Choroid plexus epithelial cell (primary cell): ENCODE measurements around the gene NUDT21.

Experiments
- DNase-seq: peaks from one replicate; pipeline ENCODE4 v3.0.0-alpha.2; 2010; ENCODE audit warnings: low read depth
- H3K4me3 ChIP-seq: 2 replicates; pipeline ENCODE4 v1.5.1; 2011; ENCODE audit warnings: low read depth, mild to moderate bottlenecking, control low read depth, low read length, moderate library complexity
- TF ChIP-seq, protein P1 (sequence below): conservative IDR thresholded peaks from 2 replicates; pipeline ENCODE4 v1.5.1; 2011; ENCODE audit warnings: low read depth, mild to moderate bottlenecking, control low read depth, inconsistent platforms, low read length, moderate library complexity

NUDT21 gene

DNA sequence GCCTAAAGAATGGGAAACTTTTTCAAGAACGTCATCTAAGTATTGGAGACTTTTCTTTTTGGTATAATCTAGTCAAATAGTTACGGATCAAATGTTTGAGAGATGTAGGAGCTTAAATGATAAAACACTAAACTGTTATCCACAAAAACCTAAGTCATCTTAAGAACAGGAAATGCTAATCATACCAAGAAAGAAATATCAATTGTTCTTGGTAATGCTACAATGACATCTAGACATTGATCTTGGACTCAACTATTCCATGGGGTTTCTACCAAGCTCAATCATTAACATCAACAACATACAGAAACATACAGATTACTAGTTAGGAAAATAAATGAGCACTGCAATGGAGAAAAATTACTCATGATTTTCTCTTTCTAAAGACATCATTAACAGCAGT lies 3.8 kb downstream of the NUDT21 start:
- TF ChIP-seq, protein P1, sequence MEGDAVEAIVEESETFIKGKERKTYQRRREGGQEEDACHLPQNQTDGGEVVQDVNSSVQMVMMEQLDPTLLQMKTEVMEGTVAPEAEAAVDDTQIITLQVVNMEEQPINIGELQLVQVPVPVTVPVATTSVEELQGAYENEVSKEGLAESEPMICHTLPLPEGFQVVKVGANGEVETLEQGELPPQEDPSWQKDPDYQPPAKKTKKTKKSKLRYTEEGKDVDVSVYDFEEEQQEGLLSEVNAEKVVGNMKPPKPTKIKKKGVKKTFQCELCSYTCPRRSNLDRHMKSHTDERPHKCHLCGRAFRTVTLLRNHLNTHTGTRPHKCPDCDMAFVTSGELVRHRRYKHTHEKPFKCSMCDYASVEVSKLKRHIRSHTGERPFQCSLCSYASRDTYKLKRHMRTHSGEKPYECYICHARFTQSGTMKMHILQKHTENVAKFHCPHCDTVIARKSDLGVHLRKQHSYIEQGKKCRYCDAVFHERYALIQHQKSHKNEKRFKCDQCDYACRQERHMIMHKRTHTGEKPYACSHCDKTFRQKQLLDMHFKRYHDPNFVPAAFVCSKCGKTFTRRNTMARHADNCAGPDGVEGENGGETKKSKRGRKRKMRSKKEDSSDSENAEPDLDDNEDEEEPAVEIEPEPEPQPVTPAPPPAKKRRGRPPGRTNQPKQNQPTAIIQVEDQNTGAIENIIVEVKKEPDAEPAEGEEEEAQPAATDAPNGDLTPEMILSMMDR = no peak
- no peak for DNase-seq
- no peak overlapping the region for H3K4me3 ChIP-seq

DNA sequence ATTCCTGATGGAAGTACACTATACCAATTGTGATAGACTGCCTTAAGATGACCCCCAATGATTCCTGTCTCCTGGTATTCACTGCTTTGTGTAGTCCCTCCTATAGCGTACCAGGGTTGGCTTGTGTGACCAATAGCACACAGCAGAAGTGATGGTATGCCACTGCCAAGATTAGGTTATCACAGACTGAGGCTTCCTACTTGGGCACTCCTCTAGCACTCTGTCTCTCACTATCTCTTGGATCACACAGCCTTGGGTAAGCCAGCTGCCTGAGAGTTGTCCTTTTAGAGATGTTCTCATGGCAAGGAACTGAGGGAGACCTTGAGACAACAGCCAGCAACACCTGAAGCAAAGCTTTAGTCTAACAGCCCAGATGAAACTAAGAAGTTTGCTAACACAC lies 13.1 kb downstream of the NUDT21 start:
- DNase-seq = no peak
- H3K4me3 ChIP-seq = no peak overlapping the region
- TF ChIP-seq, protein P1 = no peak

DNA sequence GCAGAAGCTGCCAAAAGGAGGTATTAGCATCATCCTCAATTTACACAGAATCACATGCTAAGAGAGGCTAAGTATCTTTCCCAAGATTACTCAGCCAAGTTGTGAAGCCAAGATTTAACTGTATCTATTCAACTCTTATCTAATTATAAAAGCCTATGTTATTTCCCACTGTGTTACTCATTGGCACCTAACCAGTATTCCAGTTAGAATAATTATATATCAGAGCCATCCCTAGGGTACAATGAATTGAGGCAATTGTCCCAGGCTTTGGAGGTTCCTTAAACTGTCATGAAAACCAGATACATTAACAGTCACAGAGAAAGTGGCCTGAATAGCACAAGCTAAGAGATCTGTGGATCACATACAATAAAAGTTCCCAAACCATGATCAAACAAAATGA lies 14.9 kb downstream of the NUDT21 start:
- DNase-seq = no peak
- H3K4me3 ChIP-seq = no peak overlapping the region
- TF ChIP-seq, protein P1 = no peak

DNA sequence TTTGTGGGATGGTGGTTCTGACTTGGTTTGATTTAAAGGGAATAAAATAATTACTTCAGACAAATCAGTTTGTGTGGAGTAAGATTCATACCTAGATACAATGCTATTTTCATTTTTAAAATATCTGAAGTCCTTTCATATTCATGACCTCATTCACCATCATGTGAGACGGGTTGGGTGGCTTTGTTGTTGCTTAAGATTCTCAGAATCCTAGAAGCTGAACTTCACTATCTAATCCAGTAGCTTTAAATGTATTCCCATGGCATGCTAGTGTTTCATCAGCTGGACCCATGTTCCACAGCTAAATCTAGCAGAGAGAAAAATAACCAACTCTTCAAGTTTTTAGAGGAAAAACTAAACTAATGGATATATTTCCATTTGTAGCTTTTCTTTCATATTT lies 23.0 kb downstream of the NUDT21 start:
- H3K4me3 ChIP-seq = no peak overlapping the region
- peak; percentile 58 for DNase-seq
- TF ChIP-seq, protein P1 = no peak

DNA sequence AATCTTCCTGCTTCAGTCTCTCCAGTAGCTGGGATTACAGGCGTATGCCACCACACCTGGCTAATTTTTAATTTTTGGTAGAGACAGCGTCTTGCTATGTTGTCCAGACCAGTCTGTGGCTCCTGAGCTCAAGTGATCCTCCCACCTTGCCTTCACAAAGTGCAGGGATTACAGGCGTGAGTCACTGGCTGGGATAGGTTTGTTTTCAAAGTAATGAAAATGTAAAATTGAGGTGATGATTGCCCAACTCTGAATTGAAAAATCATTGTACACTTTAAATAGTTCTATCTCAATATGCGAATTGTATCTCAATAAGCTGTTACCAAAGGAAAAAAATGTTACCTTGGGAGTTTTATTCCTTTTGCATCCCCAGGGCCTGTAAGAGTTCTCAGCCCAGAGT lies 24.5 kb downstream of the NUDT21 start:
- TF ChIP-seq, protein P1 = no peak

DNA sequence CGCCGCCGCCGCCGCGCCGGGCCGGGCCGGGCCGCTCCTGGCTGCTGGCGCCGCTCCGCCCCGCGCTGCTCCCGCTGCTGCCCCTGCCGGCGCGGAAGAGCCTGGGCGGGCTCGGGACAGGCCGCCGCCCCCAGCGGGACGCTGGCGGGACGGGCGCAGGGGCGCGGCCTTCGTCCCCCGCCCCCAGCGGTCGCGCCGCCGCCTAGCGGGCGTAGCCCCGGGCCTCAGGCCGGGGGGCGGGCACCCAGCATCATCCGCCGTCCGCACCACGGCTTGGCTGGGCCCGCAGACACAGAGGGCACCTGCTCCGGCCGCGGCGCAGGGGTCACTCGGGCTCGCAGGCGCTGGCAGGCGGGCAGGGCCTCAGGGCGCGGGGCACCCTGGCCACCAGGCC lies 25.7 kb downstream of the NUDT21 start, which contains the start of gene AMFR:
TSS of gene AMFR (minus strand) at position 107 of the 394 bp plus-strand sequence. CDS start 218 bp downstream, outside the sequence.
- H3K4me3 ChIP-seq = peak within 1 kb of the TSS; percentile 72
- TF ChIP-seq, protein P1 = no peak
- DNase-seq = peak; percentile 70

More for the DNA sequence above, 24.5 kb downstream of the NUDT21 start:
- no peak overlapping the region for H3K4me3 ChIP-seq
- DNase-seq = no peak

DNA sequence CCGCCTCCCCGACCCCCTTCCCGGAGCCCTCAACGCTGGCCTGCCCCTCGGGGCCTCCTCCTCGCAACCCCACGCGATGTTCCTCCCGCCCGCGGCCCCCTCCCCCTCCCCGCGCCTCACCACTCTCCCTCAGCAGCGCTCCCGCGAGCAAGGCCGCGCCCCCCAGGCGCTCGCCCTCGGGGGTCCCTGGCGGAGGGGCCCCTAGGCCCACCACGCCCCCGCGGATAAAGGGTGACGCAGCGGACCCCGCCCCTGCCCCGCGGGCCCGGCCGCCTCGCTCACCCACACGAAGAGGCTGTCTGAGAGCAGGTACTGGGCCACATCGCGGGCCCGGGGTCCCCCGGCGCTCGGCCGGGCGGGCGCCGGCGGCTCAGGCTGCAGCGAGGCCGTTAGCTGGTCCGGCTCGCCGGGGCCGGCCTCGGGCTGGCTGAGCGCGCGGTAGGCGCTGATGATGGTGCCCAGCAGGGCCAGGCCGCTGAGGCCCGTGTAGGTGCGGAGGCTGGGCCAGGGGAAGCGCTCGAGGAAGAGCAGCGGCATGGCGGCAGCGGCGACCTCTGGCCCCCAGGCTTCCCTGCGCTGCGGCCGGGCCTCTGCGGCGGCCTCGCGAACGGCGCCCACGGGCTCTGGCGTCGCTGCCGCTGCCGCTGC lies 26.2 kb downstream of the NUDT21 start:
- TF ChIP-seq, protein P1 = no peak
- peak overlapping the region; percentile 72 for H3K4me3 ChIP-seq
- DNase-seq = peak; percentile 27
